Measurements from ENCODE around the gene CD247.
A peak's percentile ranks its signal among the peaks of the same experiment; 100 is the strongest.

CD247 gene

DNA sequence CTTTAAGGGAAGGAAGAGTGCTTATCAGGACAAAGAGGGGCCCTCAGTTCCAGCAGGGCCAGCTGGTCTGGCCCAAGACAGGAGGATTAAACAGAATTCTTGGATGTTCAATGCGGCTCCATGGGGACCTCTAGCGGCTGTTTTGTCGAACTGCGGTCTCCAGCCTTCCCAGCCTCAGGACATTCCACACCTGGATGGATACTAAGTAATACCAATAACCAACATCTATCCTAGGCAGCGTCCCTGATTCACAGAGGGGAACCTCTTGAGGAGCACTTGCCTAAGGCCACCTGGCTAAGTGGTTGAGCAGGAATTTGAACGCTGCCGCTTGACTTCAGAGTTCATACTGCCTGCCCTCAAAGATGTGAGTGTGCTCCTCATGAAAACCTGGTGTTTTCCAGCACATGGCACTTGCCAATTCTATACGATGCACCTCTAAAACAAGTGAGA is 15.5 kb upstream of the CD247 start:
- Histone ChIP-seq H3K9me3 (replicated peaks; ENCODE audit: insufficient read depth, low read length) (no peaks in the 10 kb centered on the region), H3K79me2 (ENCODE audit: low read length) (no peaks in the 10 kb centered on the region), H3K36me3 (replicated peaks; ENCODE audit: insufficient read depth, low read length) (no peaks in the 10 kb centered on the region), H4K20me1 (ENCODE audit: insufficient read depth, low read length) (no peaks in the 10 kb centered on the region), H3K9ac (ENCODE audit: low read length) (no peak overlapping the region), H2AFZ (ENCODE audit: low read length) (no peak overlapping the region), H3K27me3 (replicated peaks; ENCODE audit: insufficient read depth, low read length) (no peaks in the 10 kb centered on the region), H3K4me1 (ENCODE audit: low read length) (peaks cover 7% of the 10 kb centered on the region), H3K9me2 (replicated peaks; ENCODE audit: insufficient read depth, low read length) (no peaks in the 10 kb centered on the region), H3F3A (ENCODE audit: insufficient read depth, low read length) (peaks cover 5% of the 10 kb centered on the region; the same call in 1 of the 2 replicates), H3K27ac (ENCODE audit: low read length) (no peak overlapping the region), H3K4me3 (ENCODE audit: low read length) (no peak overlapping the region), H3K4me2 (ENCODE audit: low read depth, low read length) (no peak overlapping the region)
- no peak for TF ChIP-seq EZH2phosphoT487 (IDR thresholded peaks at IDR 0.05; ENCODE audit: low read length)
- TF ChIP-seq, protein P1, sequence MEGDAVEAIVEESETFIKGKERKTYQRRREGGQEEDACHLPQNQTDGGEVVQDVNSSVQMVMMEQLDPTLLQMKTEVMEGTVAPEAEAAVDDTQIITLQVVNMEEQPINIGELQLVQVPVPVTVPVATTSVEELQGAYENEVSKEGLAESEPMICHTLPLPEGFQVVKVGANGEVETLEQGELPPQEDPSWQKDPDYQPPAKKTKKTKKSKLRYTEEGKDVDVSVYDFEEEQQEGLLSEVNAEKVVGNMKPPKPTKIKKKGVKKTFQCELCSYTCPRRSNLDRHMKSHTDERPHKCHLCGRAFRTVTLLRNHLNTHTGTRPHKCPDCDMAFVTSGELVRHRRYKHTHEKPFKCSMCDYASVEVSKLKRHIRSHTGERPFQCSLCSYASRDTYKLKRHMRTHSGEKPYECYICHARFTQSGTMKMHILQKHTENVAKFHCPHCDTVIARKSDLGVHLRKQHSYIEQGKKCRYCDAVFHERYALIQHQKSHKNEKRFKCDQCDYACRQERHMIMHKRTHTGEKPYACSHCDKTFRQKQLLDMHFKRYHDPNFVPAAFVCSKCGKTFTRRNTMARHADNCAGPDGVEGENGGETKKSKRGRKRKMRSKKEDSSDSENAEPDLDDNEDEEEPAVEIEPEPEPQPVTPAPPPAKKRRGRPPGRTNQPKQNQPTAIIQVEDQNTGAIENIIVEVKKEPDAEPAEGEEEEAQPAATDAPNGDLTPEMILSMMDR (IDR thresholded peaks at IDR 0.05; ENCODE audit: low read length) = peak; percentile 99
- peak; percentile 72 for DNase-seq

DNA sequence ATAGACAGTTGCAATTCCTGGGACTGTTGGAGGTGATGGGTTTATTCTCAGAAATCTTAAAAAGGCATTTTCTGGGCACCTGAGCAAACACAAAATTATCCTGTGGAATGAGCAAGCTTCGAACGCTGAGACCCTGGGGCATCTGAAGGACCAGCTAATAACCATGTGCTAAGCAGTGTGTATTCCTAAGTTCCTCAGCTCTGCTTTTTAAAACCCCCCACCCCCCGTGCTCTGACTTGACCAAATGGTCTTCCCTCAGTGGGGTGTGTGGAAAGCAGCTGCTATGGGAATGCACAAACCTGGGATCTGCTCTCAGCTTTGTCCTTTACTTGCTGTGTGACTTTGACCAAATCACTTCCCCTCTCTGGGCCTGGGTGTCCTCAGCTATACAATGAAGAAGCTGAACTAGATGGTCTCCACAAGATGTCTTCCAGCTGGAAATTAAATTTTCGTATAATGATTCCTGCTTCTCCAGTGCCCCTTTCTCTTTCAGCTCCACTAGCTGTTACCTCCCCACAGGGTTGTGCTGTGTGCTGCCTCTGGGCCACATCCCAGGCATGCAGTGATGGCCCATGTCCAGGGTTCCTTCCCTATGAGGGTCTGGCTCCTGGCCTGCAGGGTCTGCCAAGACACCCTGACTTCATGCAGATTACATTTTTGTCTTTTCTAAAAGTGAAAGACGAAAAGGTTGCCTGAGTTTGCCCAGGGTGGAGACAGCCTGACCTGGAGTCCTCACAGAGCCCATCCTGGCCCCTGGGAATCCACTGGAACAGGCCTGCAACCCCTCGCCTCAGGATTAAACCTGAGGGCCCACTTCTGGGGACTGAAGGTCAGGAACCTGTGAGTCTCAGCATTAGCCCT is 14.9 kb upstream of the CD247 start:
- Histone ChIP-seq H3F3A (ENCODE audit: insufficient read depth, low read length) (no peaks in the 10 kb centered on the region), H2AFZ (ENCODE audit: low read length) (no peak overlapping the region), H3K4me1 (ENCODE audit: low read length) (peaks cover 3% of the 10 kb centered on the region; the same call in 1 of the 2 replicates), H4K20me1 (ENCODE audit: insufficient read depth, low read length) (no peaks in the 10 kb centered on the region), H3K9me3 (replicated peaks; ENCODE audit: insufficient read depth, low read length) (no peaks in the 10 kb centered on the region), H3K36me3 (replicated peaks; ENCODE audit: insufficient read depth, low read length) (no peaks in the 10 kb centered on the region), H3K27me3 (replicated peaks; ENCODE audit: insufficient read depth, low read length) (no peaks in the 10 kb centered on the region), H3K27ac (ENCODE audit: low read length) (no peak overlapping the region), H3K9ac (ENCODE audit: low read length) (no peak overlapping the region), H3K79me2 (ENCODE audit: low read length) (no peaks in the 10 kb centered on the region), H3K9me2 (replicated peaks; ENCODE audit: insufficient read depth, low read length) (no peaks in the 10 kb centered on the region), H3K4me3 (ENCODE audit: low read length) (no peak overlapping the region), H3K4me2 (ENCODE audit: low read depth, low read length) (no peak overlapping the region)
- no peak for TF ChIP-seq EZH2 (optimal IDR thresholded peaks at IDR 0.05; ENCODE audit: low read depth, low read length)
- TF ChIP-seq, protein P1 (IDR thresholded peaks at IDR 0.05; ENCODE audit: low read length) = no peak
- no peak for TF ChIP-seq EZH2phosphoT487 (IDR thresholded peaks at IDR 0.05; ENCODE audit: low read length)
- no peak for DNase-seq

DNA sequence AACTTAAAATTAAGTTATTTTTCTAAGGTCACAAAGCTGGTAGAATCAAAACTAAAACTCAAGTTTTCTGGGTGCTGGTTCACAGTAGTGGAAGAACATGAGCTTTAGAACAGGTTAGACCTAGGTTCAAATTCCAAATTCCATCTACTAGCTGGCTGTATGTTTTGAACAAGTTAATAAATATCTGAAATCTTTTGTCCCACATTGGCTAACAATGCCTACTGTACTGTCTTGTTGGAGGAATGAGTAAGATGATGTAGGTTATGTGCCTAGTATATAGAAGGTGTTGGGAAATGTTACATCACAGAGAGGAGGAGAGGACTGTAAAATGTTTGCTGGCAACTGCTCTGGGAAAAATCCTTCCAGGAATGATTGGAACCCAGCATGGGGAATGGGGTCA is 14.0 kb upstream of the CD247 start:
- H3K9me3 ChIP-seq (replicated peaks; ENCODE audit: insufficient read depth, low read length) = no peaks in the 10 kb centered on the region
- no peak overlapping the region for H3K9ac ChIP-seq (ENCODE audit: low read length)
- H3K27ac ChIP-seq (ENCODE audit: low read length) = no peak overlapping the region
- H3K27me3 ChIP-seq (replicated peaks; ENCODE audit: insufficient read depth, low read length) = no peaks in the 10 kb centered on the region
- H3K79me2 ChIP-seq (ENCODE audit: low read length) = no peaks in the 10 kb centered on the region
- TF ChIP-seq, protein P1 (IDR thresholded peaks at IDR 0.05; ENCODE audit: low read length) = no peak
- TF ChIP-seq EZH2 (optimal IDR thresholded peaks at IDR 0.05; ENCODE audit: low read depth, low read length) (no peak), EZH2phosphoT487 (IDR thresholded peaks at IDR 0.05; ENCODE audit: low read length) (no peak)
- no peak for DNase-seq
- no peaks in the 10 kb centered on the region for H4K20me1 ChIP-seq (ENCODE audit: insufficient read depth, low read length)
- H3K4me3 ChIP-seq (ENCODE audit: low read length) = no peak overlapping the region
- H3K4me1 ChIP-seq (ENCODE audit: low read length) = no peaks in the 10 kb centered on the region
- no peaks in the 10 kb centered on the region for H3K36me3 ChIP-seq (replicated peaks; ENCODE audit: insufficient read depth, low read length)
- no peak overlapping the region for H2AFZ ChIP-seq (ENCODE audit: low read length)
- no peak overlapping the region for H3K4me2 ChIP-seq (ENCODE audit: low read depth, low read length)
- no peaks in the 10 kb centered on the region for H3F3A ChIP-seq (ENCODE audit: insufficient read depth, low read length)
- H3K9me2 ChIP-seq (replicated peaks; ENCODE audit: insufficient read depth, low read length) = no peaks in the 10 kb centered on the region
